Measurements from ENCODE around the gene IGF2BP2. TPM values are rescaled to one million over a fixed set of nuclear protein-coding genes. Genes with fewer than 3 reads are reported as not detected.

IGF2BP2 gene
- total and polyA plus RNA-seq, 5 donors from 2014 or later: 3.6 TPM; not detected in 4

DNA sequence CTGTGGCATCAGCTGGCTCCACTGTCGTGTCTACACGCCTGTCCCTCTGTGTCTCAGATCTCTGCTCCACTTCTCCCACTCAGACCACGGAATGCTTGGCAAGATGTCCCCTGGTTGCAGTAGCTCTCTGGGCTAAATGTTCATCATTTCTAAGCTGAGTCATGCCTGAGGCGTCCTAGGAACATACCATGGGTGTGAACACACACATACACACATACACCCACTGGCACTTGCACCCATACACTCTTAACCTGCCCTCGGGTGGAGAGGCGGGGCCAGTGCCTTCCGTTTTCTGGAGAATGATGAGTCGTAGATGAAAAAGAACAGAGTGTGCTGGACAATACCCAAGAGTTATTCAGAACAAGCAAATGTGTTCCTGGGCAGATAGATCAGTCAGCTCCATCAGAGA, 166.3 kb downstream of the IGF2BP2 start:
- no peaks in the 10 kb centered on the region for H3K9me3 ChIP-seq (ENCODE audit: control insufficient read depth in 2 of 2, low read length in 2 of 2)
- no peaks in the 10 kb centered on the region for H3K36me3 Mint-ChIP-seq
- H3K4me3 Mint-ChIP-seq: no peak overlapping the region
- H3K4me1 ChIP-seq (ENCODE audit: control insufficient read depth, insufficient read depth, low read length, poor library complexity, severe bottlenecking): no peaks in the 10 kb centered on the region
- DNase-seq: no peak
- no peak for ATAC-seq (ENCODE audit: low read depth in 2 of 2)
- H3K9me3 Mint-ChIP-seq: no peaks in the 10 kb centered on the region
- H3K27me3 ChIP-seq (ENCODE audit: control insufficient read depth, insufficient read depth, low read length): peaks cover 2% of the 10 kb centered on the region
- H3K4me3 ChIP-seq (ENCODE audit: low read depth, low read length): no peak overlapping the region
- peaks cover 21% of the 10 kb centered on the region for H3K27me3 Mint-ChIP-seq
- no peak overlapping the region for H3K27ac ChIP-seq (ENCODE audit: insufficient read depth, low read length, poor library complexity, severe bottlenecking)
- peaks cover 0 to 2% (median 0%) of the 10 kb centered on the region in 4 donors for H3K4me1 Mint-ChIP-seq
- H3K27ac Mint-ChIP-seq: no peak overlapping the region
- H3K36me3 ChIP-seq (ENCODE audit: control insufficient read depth, insufficient read depth, low read length): no peaks in the 10 kb centered on the region

DNA sequence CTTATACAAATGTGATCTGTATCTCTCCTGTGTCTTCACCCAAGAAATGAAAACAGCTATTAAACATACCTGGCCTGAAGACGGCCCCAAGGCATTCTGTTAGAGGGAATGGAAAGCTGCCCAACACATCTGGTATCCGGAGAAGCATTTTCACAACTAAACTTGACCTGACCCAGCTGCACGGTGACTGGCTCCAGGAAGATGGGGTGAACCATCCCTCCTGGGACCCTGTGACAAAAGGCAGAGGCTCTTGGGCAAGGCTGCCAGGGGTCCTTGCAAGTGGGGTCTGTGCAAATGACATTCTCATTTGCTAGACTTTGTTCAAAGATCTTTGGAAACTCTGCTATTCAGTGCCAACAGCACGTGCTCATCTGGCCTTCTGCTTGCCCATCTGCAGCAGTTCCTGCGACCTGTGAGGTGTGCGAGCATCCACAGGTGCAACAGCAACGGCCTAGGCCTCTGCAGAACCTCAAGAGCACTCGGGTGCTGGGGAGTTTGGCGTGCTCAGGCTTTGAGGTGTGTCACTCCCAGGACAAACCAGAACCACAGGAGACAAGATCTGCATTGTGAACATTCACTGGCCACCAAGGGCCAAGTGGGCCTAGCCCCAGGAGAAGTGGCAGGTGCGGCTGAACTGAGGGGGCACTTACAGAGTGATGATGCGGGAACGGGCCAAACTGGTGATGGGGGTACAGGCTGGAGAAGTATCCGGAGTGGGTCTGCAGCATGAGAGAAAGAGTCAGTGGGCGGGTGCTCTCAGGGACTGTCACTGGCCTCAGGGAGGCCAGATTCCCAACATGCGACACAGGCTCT, 166.9 kb downstream of the IGF2BP2 start:
- Mint-ChIP-seq H3K36me3 (no peaks in the 10 kb centered on the region), H3K27me3 (peaks cover 19% of the 10 kb centered on the region), H3K9me3 (no peaks in the 10 kb centered on the region), H3K27ac (no peak overlapping the region), H3K4me3 (no peak overlapping the region), H3K4me1 (peaks cover 0 to 2% (median 0%) of the 10 kb centered on the region in 4 donors)
- DNase-seq (no peak), ATAC-seq (ENCODE audit: low read depth in 2 of 2) (no peak)
- no peak overlapping the region for H3K27ac ChIP-seq (ENCODE audit: insufficient read depth, low read length, poor library complexity, severe bottlenecking)
- no peaks in the 10 kb centered on the region for H3K9me3 ChIP-seq (ENCODE audit: control insufficient read depth in 2 of 2, low read length in 2 of 2)
- H3K36me3 ChIP-seq (ENCODE audit: control insufficient read depth, insufficient read depth, low read length): no peaks in the 10 kb centered on the region
- H3K27me3 ChIP-seq (ENCODE audit: control insufficient read depth, insufficient read depth, low read length): no peaks in the 10 kb centered on the region
- no peaks in the 10 kb centered on the region for H3K4me1 ChIP-seq (ENCODE audit: control insufficient read depth, insufficient read depth, low read length, poor library complexity, severe bottlenecking)
- no peak overlapping the region for H3K4me3 ChIP-seq (ENCODE audit: low read depth, low read length)

DNA sequence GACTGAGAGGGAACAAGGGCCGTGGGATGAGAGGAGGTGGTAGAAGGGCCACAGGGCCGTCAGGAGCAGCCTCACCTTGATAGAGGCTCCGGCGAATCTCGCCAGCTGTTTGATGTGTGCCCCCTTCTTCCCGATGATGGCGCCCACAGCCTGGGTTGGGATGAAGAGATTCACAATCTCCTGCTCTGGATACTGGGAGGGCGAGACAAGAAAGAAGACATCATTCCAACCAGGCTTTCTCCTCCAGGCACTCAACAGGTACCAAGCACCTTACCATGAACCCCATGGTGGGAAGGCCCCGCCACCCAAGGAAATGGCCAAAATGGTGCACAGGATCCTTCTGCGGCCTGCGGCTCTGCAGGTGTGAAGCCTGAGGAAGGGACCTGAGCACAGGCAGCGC, 167.6 kb downstream of the IGF2BP2 start:
- Mint-ChIP-seq H3K27ac (no peak overlapping the region), H3K36me3 (no peaks in the 10 kb centered on the region), H3K4me3 (no peak overlapping the region), H3K4me1 (peaks cover 0 to 2% (median 0%) of the 10 kb centered on the region in 4 donors), H3K9me3 (no peaks in the 10 kb centered on the region), H3K27me3 (peaks cover 21% of the 10 kb centered on the region)
- Histone ChIP-seq H3K4me3 (ENCODE audit: low read depth, low read length) (no peak overlapping the region), H3K4me1 (ENCODE audit: control insufficient read depth, insufficient read depth, low read length, poor library complexity, severe bottlenecking) (no peaks in the 10 kb centered on the region), H3K9me3 (ENCODE audit: control insufficient read depth in 2 of 2, low read length in 2 of 2) (no peaks in the 10 kb centered on the region), H3K27me3 (ENCODE audit: control insufficient read depth, insufficient read depth, low read length) (no peaks in the 10 kb centered on the region), H3K27ac (ENCODE audit: insufficient read depth, low read length, poor library complexity, severe bottlenecking) (no peak overlapping the region), H3K36me3 (ENCODE audit: control insufficient read depth, insufficient read depth, low read length) (no peaks in the 10 kb centered on the region)
- DNase-seq: no peak
- no peak for ATAC-seq (ENCODE audit: low read depth in 2 of 2)

DNA sequence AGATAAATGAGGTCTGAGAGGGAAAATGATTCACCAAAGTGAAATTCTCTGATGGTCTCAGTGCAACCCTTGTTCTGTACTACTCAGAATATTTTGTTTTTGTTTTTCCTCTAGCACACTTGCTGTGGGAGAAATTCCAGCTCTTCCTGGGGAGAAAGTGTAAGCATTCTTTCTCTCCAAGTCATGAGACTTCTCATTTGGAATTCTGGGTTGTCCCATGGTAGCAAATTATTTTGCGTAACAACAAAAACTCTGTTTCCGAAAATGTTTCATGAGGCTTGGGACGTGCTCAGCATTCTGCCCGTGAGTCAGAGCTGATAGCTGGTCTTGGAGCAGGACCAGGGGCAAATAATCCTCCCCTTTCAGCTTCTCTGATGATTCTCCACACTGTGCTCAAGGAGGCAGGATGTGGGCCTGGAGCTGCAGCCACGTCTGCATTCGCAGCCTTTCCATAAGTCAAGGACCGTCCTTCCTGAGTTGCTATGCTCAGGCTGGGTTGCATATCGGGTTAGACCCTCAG, 168.5 kb downstream of the IGF2BP2 start:
- H3K9me3 ChIP-seq (ENCODE audit: control insufficient read depth in 2 of 2, low read length in 2 of 2): no peaks in the 10 kb centered on the region
- H3K36me3 Mint-ChIP-seq: no peaks in the 10 kb centered on the region
- no peaks in the 10 kb centered on the region for H3K36me3 ChIP-seq (ENCODE audit: control insufficient read depth, insufficient read depth, low read length)
- ATAC-seq (ENCODE audit: low read depth in 2 of 2) (no peak), DNase-seq (no peak)
- H3K4me1 Mint-ChIP-seq: peaks cover 0 to 2% (median 0%) of the 10 kb centered on the region in 4 donors
- peaks cover 14% of the 10 kb centered on the region for H3K27me3 Mint-ChIP-seq
- no peaks in the 10 kb centered on the region for H3K9me3 Mint-ChIP-seq
- no peak overlapping the region for H3K27ac Mint-ChIP-seq
- H3K4me3 ChIP-seq (ENCODE audit: low read depth, low read length): no peak overlapping the region
- no peaks in the 10 kb centered on the region for H3K4me1 ChIP-seq (ENCODE audit: control insufficient read depth, insufficient read depth, low read length, poor library complexity, severe bottlenecking)
- no peak overlapping the region for H3K4me3 Mint-ChIP-seq
- H3K27me3 ChIP-seq (ENCODE audit: control insufficient read depth, insufficient read depth, low read length): no peaks in the 10 kb centered on the region
- no peak overlapping the region for H3K27ac ChIP-seq (ENCODE audit: insufficient read depth, low read length, poor library complexity, severe bottlenecking)

DNA sequence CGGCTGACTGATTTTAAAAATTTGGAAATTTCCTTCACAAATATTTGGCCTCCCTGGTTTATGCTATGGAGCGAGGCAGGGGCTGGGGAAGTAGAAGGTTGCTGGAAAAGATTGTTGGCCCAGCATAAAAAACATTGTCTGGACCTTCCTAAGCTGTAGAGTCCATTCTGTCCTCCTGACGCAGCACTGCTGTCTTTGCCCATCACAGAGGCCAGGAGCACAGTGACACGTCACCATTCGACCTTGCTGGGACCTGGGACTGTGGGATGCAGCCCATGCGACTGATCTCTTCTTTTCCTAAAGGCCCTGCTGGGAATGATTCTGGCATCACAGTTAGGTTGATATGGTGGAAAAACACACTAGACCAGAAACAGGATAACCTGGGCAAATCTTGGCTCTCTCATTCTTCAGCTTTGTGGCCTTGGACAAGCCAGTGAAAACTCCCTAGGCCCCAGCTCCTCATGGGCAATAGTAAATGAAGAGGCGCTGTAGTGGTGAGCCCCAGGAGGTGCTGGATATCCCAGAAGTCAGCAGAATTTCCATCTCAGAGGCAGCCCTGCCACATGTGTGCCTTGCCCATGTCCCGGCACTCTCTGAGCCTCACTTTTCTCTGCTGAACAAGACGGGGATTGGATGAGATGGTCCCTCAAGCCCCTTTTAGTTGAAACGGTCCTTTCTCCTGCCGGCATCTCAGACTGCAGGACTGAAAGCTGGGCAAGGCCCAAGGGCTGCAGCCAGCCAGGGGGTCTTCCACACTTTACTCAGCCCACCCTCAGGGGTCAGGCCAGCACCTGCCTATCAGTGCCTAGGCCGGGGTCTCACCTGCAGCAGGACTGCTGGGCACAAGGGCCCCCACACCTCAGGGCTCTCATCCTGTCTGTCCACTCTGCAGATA, 169.2 kb downstream of the IGF2BP2 start:
- DNase-seq (no peak), ATAC-seq (ENCODE audit: low read depth in 2 of 2) (no peak)
- no peak overlapping the region for H3K27ac Mint-ChIP-seq
- Histone ChIP-seq H3K27ac (ENCODE audit: insufficient read depth, low read length, poor library complexity, severe bottlenecking) (no peak overlapping the region), H3K4me3 (ENCODE audit: low read depth, low read length) (no peak overlapping the region), H3K9me3 (ENCODE audit: control insufficient read depth in 2 of 2, low read length in 2 of 2) (no peaks in the 10 kb centered on the region), H3K4me1 (ENCODE audit: control insufficient read depth, insufficient read depth, low read length, poor library complexity, severe bottlenecking) (no peaks in the 10 kb centered on the region), H3K36me3 (ENCODE audit: control insufficient read depth, insufficient read depth, low read length) (no peaks in the 10 kb centered on the region), H3K27me3 (ENCODE audit: control insufficient read depth, insufficient read depth, low read length) (no peaks in the 10 kb centered on the region)
- peaks cover 0 to 2% (median 0%) of the 10 kb centered on the region in 4 donors for H3K4me1 Mint-ChIP-seq
- H3K27me3 Mint-ChIP-seq: peaks cover 10% of the 10 kb centered on the region
- H3K4me3 Mint-ChIP-seq: no peak overlapping the region
- H3K36me3 Mint-ChIP-seq: no peaks in the 10 kb centered on the region
- H3K9me3 Mint-ChIP-seq: no peaks in the 10 kb centered on the region

DNA sequence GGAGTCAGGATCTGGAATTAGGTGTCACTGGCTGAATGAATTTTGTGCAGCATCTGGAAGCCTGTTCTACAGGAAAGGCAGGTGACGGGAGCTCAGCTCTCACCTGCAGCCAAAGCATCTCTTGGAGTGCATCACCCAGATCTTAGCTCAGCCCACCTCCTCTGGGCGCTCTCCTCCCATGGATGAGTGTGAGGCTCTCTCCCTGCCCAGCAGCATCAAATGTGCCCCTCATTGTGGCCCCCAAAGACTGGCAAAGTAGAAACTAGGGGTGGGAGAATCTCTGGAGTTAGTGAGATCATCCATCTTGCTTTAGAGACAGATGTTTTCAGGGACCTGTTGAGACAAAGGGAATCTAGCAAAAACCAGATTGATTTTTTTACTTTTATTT, 170.1 kb downstream of the IGF2BP2 start:
- no peaks in the 10 kb centered on the region for H3K4me1 Mint-ChIP-seq
- no peak overlapping the region for H3K4me3 Mint-ChIP-seq
- no peaks in the 10 kb centered on the region for H3K36me3 ChIP-seq (ENCODE audit: control insufficient read depth, insufficient read depth, low read length)

DNA sequence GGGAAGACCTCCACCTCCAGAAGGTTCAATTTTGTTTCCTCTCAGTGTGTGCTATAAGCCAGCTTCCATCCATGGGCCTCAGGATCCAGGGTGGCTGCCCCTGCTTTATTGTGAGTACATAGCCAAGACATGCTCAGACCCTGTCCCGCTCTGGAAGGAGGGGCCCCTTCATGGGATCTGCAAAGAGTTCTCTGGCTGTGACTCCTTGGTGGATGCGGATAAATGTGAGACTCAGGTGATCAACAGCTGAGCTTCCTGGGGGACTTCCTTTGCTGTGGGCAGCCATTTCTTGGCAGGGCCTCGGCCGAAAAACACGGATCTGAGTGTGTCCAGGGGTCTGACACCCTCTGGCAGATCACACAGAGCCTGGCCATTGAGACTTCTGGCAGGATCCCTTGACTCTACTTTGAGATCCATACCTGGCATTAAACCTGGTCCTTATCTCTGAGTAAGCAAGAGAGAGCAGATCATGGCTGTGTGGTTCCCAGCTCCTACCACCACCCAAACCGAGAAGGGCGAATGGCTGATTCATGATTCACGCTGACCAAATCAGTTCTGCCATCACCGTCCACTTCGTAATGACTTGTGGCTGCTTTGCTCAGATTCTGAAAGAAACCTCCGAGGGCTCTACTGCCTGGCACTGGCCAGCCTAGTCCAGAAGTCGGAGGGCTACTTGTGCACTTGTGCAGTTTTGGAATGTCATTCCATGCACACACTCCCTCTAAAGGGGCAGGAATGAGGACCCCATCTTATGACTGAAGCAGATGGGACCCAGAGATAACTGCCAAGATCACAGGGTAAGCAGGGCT, 170.7 kb downstream of the IGF2BP2 start:
- Histone ChIP-seq H3K27ac (ENCODE audit: insufficient read depth, low read length, poor library complexity, severe bottlenecking) (no peak overlapping the region), H3K4me1 (ENCODE audit: control insufficient read depth, insufficient read depth, low read length, poor library complexity, severe bottlenecking) (no peaks in the 10 kb centered on the region), H3K9me3 (ENCODE audit: control insufficient read depth in 2 of 2, low read length in 2 of 2) (no peaks in the 10 kb centered on the region), H3K4me3 (ENCODE audit: low read depth, low read length) (no peak overlapping the region), H3K27me3 (ENCODE audit: control insufficient read depth, insufficient read depth, low read length) (no peaks in the 10 kb centered on the region), H3K36me3 (ENCODE audit: control insufficient read depth, insufficient read depth, low read length) (no peaks in the 10 kb centered on the region)
- Mint-ChIP-seq H3K4me1 (no peaks in the 10 kb centered on the region), H3K4me3 (no peak overlapping the region), H3K9me3 (no peaks in the 10 kb centered on the region), H3K27ac (no peak overlapping the region), H3K27me3 (peaks cover 6% of the 10 kb centered on the region), H3K36me3 (no peaks in the 10 kb centered on the region)
- no peak for ATAC-seq (ENCODE audit: low read depth in 2 of 2)
- DNase-seq: no peak

More for the DNA sequence above, 170.1 kb downstream of the IGF2BP2 start:
- no peak for ATAC-seq (ENCODE audit: low read depth in 2 of 2)
- Histone ChIP-seq H3K9me3 (ENCODE audit: control insufficient read depth in 2 of 2, low read length in 2 of 2) (no peaks in the 10 kb centered on the region), H3K4me3 (ENCODE audit: low read depth, low read length) (no peak overlapping the region), H3K27me3 (ENCODE audit: control insufficient read depth, insufficient read depth, low read length) (no peaks in the 10 kb centered on the region), H3K4me1 (ENCODE audit: control insufficient read depth, insufficient read depth, low read length, poor library complexity, severe bottlenecking) (no peaks in the 10 kb centered on the region), H3K27ac (ENCODE audit: insufficient read depth, low read length, poor library complexity, severe bottlenecking) (no peak overlapping the region)
- Mint-ChIP-seq H3K27me3 (peaks cover 6% of the 10 kb centered on the region), H3K9me3 (no peaks in the 10 kb centered on the region), H3K27ac (peak overlapping the region in 1 of 3 donors; percentile 32), H3K36me3 (no peaks in the 10 kb centered on the region)
- DNase-seq: no peak
